HG03103 (cell line): ENCODE data around the gene RESF1.

Experiments used
- ATAC-seq: cut with Tn5 transposase; IDR thresholded peaks from one replicate; pipeline ENCODE4 v1.9.1; 2021; ENCODE audit warnings: low read depth; ENCODE audit not compliant: unreplicated experiment

RESF1 gene

GRCh38 chr12:31958569-31959160 is 550 bp upstream of the RESF1 start:
- no peak for ATAC-seq

DNA sequence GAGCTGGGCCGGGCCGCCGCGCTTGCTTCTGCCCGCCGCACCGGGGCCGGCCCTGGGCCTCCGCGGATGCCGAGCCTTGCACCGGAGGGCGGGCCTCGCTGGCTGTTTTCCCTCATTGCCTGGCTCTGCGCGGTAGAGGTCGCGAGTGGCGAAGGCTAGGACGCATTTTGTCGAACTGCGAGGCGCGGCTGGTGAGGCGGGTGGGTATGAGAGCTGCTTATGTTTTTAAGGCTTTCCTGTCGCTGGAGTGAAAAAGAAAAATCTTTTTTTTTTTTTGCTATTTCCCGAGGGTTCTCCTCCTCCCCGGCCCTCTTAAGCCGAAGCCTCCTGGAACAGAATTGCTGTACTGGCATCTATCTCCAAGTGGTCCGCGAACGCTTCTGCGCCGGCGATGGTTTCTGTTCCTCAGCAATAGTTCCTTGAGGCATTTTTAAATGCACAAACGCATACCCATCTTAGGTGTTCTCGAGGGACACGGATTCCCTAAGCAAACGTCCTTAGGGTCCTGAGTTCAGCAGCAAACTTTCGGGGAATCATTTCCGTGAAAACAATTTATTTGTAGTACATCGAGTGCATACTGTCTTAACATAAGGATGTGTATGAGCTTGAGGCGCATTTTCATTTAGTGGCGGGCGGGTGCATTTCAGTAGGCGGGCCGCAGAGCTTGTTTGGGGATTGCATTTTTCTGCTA is 631 bp downstream of the RESF1 start:
- ATAC-seq, result peak; percentile 33

DNA sequence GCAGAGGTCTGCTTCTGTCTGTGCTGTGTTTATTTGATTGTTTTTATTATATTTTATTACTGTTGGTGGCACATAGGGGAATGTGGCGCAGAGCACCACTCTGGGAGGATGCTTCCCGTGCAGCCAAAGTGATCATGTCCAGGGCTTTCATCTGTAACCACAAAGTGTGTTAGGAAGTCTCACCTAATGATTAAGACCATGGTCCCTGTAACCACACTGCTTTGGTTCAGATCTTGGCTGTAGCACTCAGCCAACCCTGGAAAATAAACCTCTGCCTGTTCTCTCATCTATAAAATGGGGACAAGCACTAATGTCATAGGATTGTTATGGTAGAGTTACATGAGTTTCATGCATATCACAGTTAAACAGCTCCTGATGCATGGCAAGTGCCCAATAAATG is 1.9 kb downstream of the RESF1 start:
- no peak for ATAC-seq

DNA sequence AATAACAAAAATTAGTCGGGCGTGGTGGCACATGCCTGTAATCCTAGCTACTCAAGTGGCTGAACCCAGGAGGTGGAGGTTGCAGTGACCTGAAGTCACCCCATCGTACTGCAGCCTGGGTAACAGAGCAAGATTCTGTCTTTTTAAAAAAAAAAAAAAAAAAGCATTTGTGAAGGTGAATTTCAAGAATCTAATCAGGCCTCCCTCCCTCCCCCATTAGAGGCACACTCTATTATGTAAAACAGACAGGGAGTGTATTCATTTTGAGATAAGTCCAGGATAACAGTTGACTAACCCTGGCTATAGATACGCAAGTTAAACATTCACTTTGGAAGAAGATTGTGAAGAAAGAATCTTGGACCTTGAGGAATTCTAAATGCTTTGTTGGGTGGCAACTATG is 2.9 kb downstream of the RESF1 start:
- ATAC-seq, result no peak

GRCh38 chr12:31964280-31964679 is 5.1 kb downstream of the RESF1 start:
- no peak for ATAC-seq

GRCh38 chr12:31965090-31965489 is 5.9 kb downstream of the RESF1 start:
- ATAC-seq, result no peak

DNA sequence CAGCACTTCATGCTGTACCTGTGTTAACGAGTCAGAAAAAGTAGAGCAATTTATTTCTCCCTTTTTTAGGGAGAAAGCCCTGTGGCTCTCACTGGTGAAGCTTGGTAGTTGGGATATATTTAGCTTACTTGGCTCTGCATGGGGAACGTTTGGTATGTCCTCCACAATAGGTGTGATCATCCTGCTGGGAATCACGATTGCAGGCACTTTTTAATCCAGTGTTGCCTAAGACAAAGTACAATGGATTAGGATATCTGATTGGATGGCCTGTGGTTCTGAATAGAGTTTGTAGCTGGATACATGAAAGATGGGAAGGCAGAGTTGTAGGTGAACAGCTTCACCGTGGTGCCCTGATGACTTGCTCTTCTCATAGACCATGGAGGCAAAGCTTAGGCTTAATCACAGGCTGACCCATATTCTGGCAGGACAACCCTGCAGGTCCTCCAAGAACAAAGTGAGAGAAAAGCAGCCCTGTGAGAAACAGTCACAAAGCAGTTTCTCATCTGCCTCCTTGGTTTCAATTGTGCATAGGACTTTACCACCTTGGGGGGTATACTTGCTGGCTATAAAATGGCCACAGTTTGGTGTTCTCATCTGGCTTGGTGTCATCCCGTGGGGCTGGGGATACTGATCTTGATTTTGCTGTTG is 7.5 kb downstream of the RESF1 start:
- no peak for ATAC-seq

- no peak for ATAC-seq
Observed at GRCh38 chr12:31967539-31967938, 8.3 kb downstream of the RESF1 start.

- ATAC-seq, result no peak
Observed at GRCh38 chr12:31970199-31970598, 11.0 kb downstream of the RESF1 start.

- no peak for ATAC-seq
Observed at GRCh38 chr12:31973818-31974217, 14.6 kb downstream of the RESF1 start.

DNA sequence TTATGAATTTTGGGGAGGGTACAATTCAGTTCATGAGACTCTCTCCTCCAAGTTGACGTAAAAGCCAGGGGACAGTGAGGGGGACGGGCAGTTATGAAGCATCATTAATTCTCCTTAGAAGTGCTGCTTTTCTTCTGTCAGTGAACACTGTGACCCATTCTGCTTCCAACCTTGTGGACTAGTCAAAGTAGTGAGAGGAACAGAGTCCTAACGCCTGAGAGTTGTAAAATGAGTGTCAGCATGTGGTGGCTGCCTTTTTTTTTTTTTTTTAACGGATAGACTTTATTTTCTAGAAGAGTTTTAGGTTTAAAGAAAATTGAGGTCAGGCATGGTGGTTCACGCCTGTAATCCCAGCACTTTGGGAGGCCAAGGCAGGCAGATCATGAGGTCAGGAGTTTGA is 15.5 kb downstream of the RESF1 start:
- ATAC-seq, result no peak

DNA sequence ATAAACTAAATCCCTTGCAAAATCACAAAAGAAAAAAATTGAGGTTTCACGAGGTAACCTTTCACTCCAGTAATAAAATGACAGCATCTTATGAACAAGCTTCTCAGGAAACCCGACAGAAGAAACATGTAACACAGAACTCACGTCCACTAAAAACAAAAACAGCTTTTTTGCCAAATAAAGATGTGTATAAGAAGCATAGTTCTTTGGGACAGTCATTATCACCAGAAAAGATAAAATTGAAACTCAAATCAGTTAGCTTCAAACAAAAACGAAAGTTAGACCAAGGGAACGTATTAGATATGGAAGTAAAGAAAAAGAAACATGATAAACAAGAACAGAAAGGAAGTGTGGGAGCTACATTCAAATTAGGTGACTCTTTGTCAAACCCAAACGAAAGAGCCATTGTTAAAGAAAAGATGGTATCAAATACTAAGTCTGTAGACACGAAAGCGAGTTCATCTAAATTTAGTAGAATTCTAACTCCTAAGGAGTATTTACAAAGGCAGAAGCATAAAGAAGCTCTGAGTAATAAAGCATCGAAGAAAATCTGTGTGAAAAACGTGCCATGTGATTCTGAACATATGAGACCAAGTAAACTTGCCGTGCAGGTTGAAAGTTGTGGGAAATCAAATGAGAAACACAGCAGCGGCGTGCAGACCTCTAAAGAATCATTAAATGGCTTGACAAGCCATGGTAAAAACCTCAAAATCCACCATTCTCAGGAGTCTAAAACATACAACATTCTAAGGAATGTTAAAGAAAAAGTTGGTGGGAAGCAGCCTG is 25.8 kb downstream of the RESF1 start:
- ATAC-seq, result no peak

DNA sequence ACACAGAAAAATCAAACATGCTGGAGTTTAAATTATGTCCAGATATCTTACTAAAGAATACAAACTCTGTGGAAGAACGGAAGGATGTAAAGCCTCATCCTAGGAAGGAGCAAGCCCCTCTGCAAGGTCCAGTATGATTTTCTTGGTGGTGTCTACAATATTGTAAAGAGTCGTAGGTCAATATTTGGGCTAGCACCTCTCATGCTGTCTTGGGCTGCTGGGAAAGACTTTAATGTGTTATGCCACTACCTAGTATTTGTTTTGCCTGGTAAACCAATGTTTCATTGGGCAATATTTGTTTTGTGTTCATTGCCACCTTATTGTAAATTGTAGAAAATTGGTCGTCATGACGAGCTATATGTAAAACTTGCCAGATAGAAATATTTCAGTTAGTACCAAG is 26.6 kb downstream of the RESF1 start:
- ATAC-seq, result no peak

DNA sequence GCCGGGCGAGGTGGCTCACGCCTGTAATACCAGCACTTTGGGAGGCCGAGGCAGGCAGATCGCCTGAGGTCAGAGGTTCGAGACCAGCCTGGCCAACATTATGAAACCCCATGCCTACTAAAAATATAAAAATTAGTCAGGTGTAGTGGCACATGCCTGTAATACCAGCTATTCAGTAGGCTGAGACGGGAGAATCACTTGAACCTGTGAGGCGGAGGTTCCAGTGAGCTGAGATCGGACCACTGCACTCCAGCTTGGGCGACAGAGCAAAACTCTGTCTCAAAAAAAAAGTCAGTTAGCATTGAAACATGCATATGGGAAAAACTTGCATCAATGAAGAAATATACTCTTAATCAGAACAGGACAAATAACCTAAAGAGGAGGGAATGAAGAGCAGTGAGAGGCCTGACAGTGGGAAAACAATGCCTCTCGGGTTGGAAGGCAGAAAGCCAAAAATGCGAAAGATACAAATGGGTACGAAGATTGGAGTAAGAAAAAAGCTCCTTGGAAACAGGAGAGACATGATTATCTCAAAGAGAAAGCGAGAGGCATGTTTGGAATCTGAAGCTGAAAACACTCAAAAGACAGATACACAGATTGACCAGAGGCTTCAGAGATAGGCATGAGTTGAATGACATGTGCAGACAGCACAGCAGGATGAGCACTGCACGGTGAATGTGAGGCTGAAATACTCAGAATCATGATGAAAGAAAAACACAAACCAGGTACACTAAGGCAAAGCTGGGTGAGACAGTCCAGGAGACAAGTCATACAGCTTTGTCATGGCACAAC is 30.6 kb downstream of the RESF1 start:
- no peak for ATAC-seq

GRCh38 chr12:31991146-31991545 is 31.9 kb downstream of the RESF1 start:
- no peak for ATAC-seq

- ATAC-seq, result no peak
Observed at GRCh38 chr12:31991815-31992214, 32.6 kb downstream of the RESF1 start.

- no peak for ATAC-seq
Observed at GRCh38 chr12:31999692-32000091, 40.5 kb downstream of the RESF1 start.

- no peak for ATAC-seq
Observed at GRCh38 chr12:32000373-32001005, 41.3 kb downstream of the RESF1 start.

GRCh38 chr12:32002848-32003493 is 43.8 kb downstream of the RESF1 start:
- no peak for ATAC-seq

DNA sequence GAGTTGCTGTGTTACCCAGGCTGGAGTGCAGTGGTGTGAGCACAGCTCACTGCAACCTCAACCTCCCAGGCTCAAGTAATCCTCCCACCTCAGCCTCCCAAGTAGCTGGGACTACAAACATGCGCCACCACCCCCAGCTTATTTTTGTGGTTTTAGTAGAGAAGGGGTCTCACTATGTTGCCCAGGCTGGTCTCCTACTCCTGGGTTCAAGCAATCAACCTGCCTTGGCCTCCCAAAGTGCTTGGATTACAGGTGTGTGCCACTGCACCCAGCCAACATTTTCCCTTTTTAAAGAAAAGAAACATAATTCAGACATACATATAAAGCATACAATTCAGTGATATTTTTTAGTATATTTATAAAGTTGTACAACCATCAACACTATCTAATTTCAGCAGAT is 44.4 kb downstream of the RESF1 start:
- ATAC-seq, result no peak
